CD4-positive, alpha-beta T cell treated with Interleukin-1 beta for 1 hour (primary cell): Measurements from ENCODE around the gene SUCLG2.
"Not testable (repeated sequence)": the region's sequence is repeated elsewhere in the genome, so short reads cannot be mapped to it uniquely, and the experiment has no call there.

Source experiments
- DNase-seq, 2 donors: peaks; one replicate each; pipeline ENCODE4 v3.0.0-alpha.2; 2020 to 2022

The SUCLG2 gene

GRCh38 chr3:67557848-67558355 is 96.5 kb downstream of the SUCLG2 start:
- DNase-seq: no peak

DNA sequence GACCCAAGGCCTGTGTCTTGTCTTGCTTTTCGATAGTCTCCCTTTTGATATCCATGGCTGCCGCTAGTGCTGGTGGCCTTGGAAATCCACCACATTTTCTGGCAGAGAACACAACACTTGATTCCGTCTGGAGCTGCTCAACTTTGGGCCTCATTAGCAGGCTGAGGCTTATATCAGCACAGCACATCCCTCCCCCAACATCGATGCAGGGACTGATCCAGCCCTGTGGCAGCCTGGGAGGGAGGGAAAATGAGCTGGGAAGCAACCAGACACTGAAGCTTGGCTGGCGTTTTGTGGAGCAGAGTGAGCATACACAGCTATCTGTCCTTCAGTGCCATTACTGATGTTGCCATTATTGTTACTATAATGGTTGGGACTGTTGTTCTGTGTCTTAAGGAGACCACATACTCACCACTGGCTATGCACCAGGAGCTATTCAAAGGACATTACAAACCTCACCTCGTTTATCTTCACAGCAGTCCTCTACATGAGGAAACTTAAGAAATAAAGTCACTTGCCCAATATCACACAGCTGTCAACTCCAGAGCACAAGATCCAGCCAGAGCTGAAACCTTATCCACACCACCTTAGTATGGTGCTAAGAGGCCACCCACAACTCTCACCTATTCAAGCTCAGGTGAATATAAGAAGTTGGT is 102.9 kb downstream of the SUCLG2 start:
- no peak for DNase-seq

DNA sequence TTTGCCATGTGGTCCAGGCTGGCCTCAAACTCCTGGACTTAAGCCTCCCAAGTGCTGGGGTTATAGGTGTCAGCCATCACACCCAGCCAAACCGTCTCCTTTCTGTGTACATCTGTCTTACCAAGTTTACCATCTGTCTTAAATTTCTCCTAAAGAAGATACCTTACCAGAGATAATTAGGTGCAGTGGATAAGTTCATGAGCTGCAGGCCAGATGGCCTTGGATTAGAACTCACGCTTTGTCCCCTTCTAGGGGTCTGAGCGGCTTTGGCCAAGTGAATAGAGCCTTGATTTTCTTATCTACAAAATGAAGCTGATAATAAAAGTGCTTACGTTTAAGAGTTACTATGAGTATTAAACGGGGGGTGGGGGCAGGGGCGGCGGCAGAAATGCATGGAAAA is 103.9 kb downstream of the SUCLG2 start:
- DNase-seq: no peak

DNA sequence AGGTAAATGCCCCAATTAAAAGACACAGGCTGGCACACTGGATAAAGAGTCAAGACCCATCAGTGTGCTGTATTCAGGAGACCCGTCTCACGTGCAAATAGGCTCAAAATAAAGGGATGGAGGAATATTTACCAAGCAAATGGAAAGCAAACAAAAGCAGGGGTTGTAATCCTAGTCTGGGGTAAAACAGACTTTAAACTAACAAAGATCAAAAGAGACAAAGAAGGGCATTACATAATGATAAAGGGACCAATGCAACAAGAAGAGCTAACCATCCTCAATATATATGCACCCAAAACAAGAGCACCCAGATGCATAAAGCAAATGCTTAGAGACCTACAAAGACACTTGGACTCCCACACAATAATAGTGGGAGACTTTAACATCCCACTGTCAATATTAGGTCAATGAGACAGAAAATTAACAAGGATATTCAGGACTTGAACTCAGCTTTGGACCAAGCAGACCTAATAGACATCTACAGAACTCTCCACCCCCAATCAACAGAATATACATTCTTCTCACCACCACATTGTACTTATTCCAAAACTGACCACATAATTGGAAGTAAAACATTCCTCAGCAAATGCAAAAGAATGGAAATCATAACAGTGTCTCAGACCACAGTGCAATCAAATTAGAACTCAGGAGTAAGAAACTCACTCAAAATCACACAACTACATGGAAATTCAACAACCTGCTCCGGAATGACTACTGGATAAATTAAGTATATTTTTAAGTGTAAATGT is 111.7 kb downstream of the SUCLG2 start:
- DNase-seq: not testable (repeated sequence)

- DNase-seq: no peak
These were observed 114.1 kb downstream of the SUCLG2 start for GRCh38 chr3:67540198-67540894.

- not testable (repeated sequence) for DNase-seq
These were observed 117.2 kb downstream of the SUCLG2 start for GRCh38 chr3:67537203-67537602.

GRCh38 chr3:67535006-67535405 is 119.4 kb downstream of the SUCLG2 start:
- DNase-seq: no peak

- DNase-seq: no peak
These were observed 119.8 kb downstream of the SUCLG2 start for GRCh38 chr3:67534594-67534993.

- no peak for DNase-seq
These were observed 123.0 kb downstream of the SUCLG2 start for GRCh38 chr3:67531181-67532101.

DNA sequence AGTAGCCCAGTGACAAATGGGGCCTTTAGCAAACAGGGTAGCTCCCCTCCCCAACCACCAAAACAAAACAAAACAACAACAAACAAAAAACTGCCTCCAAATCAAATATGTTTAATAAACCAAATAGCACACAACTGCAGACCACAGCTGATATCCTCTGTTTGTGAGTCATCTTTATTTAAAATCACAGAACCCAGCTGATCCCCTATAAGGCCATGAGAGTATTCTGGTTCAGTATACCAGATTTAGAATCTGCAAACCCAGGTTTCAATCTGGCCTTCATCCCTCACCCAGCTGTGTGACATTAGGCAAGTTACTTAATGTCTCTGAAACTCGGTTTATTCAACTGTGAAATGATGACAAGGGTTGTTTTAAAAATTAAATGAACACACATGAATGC is 124.5 kb downstream of the SUCLG2 start:
- DNase-seq: no peak

DNA sequence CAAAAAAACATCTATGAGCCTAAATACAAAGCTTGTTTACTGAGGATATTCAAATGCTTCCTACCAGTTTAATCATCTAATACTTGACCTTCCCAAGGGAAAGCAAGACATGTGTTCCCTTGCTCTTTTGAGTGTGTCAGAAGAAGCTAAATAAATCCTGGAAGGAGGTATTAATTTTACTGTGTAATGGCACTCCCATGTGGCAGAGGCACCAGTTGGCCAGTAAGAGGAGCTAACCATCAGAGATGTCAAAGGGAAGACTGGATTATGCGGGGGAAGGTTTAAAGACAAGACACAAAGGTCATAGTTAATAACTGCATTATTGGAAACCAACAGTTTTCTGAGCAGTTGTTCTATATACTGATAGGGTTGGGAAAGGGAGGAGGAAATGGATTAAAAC is 125.1 kb downstream of the SUCLG2 start:
- DNase-seq: no peak

DNA sequence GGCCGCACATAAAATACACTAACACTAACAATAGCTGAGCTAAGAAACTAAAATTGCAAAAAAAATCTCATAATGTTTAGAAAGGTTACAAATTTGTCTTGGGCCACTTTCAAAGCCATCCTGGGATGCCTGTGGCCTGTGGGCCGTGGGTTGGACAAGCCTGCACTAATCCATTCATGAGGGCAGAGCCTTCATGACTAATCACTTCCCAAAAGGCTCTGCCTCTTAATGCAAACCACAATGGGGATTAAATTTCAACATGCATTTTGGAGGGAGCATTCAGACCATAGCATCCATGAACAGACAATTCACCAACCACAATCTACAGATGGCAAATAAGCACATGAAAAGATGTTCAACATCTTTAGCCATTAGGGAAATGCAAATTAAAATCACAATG is 128.2 kb downstream of the SUCLG2 start:
- DNase-seq: no peak

DNA sequence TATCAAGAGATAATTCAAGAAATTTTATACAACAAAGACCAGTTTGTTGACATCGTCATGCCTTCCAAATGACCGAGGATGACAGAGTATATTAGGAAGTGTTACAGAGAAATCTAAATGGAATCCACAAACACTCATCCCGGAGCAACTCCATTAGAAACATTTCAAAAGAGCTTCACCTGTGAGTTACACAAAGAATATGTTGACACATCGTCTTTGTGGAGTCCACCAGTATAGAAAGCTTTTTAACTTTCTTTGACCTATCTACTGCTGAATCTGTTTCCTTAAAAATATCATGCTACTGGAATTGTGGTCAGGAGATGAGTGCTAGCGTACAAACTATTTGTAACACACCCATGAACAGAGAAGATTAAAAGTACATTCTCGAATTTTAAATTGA is 130.4 kb downstream of the SUCLG2 start:
- no peak for DNase-seq

GRCh38 chr3:67522081-67522480 is 132.3 kb downstream of the SUCLG2 start:
- DNase-seq: no peak

GRCh38 chr3:67521053-67521646 is 133.3 kb downstream of the SUCLG2 start:
- no peak for DNase-seq

GRCh38 chr3:67518236-67518635 is 136.2 kb downstream of the SUCLG2 start:
- DNase-seq: no peak

GRCh38 chr3:67517781-67518180 is 136.6 kb downstream of the SUCLG2 start:
- DNase-seq: no peak

- DNase-seq: no peak
These were observed 137.9 kb downstream of the SUCLG2 start for GRCh38 chr3:67516496-67516895.

DNA sequence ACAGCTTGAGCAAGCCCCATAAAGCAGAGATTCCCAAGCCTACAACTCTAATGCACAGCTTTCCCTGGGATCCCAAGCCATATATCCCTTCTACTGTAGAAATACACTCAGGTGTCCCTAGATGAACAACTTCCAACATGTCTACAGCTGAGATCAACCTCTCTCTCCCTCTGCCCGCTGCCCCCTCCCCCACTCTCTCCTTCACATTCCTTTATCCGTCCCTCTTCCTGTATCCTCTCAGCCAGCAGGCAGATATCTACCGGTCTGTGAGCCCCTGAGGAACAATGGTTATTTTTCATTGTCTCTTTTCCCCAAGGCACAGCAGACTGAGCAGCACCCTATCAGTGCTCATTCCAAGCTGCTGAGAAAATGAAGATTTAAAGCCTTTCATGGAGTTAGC is 138.6 kb downstream of the SUCLG2 start:
- DNase-seq: no peak

- DNase-seq: no peak
These were observed 144.8 kb downstream of the SUCLG2 start for GRCh38 chr3:67509471-67510075.

GRCh38 chr3:67507584-67507983 is 146.8 kb downstream of the SUCLG2 start:
- no peak for DNase-seq

DNA sequence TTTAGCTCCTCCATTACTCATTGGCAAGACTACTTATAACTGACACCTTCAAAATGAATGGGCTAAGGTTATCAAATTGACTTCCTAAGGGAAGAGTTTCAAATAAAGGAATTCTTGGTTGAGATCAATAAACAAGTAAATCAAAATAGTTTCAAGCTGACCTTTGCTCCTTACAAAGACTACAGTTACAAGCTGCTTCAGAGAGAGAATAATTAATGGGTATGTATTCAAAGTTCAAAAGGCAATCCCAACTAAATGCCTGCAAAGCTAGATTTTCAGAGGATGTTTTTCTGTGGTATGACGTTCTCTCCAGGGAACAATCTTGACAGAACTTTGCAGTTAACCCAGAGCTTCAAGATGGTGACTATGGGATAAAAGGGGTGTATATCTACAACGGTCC is 153.7 kb downstream of the SUCLG2 start:
- DNase-seq: no peak
